HepG2 (cell line): ENCODE data around the gene DCTN3. TPM values are rescaled to one million over a fixed set of nuclear protein-coding genes. Genes with fewer than 3 reads are reported as not detected.

Experiments
- ATAC-seq: fragments of 200-7000 bp; cut with Tn5 transposase; 3 replicates; pipeline ENCODE4 v1.9.1; 2020; ENCODE audit warnings: mild to moderate bottlenecking, moderate library complexity
- BruUV-seq: library from RNA; stranded (reverse); fragments of 400-500 nt; replicated peaks from 2 replicates; lab custom pipeline; 2021; lab: Mats Ljungman, UMichigan
- CTCF ChIA-PET: fragments of 300-600 bp; formaldehyde crosslinking; extraction: SDS; loops from one replicate; lab custom pipeline; 2021; ENCODE audit warnings: low total read pairs, inconsistent platforms, low intra/inter-chr PET ratio; lab: Yijun Ruan, JAX
- POLR2A ChIA-PET: fragments of 350-600 bp; sonication (Branson Sonifier 250); formaldehyde crosslinking; loops from one replicate; lab custom pipeline; 2020; ENCODE audit warnings: antibody characterized with exemption, inconsistent platforms; lab: Yijun Ruan, JAX
- DNase-seq: peaks from one replicate; pipeline ENCODE4 v3.0.0-alpha.2; 2015; ENCODE audit warnings: low spot score
- FAIRE-seq: peaks from 3 replicates; lab custom pipeline; 2011; peaks lifted over from hg19 to GRCh38; lab: Jason Lieb, UNC
- H2AFZ ChIP-seq: one replicate; pipeline ENCODE4 v1.6.1; 2011; ENCODE audit warnings: low read length, inconsistent platforms
- H3K27ac ChIP-seq: fragments of 300-600 bp; 3 replicates; pipeline ENCODE4 v1.8.0; 2011; ENCODE audit warnings: mixed run types, mild to moderate bottlenecking, mixed read lengths, low read length, inconsistent platforms; ENCODE audit not compliant: insufficient read depth; ENCODE audit errors: extremely low read length
- H3K27me3 ChIP-seq, 2 experiments: fragments of 200-600 bp in 1 of 2; 2 replicates in 1 of 2; 3 replicates in 1 of 2; pipeline versions ENCODE4 v1.6.0 to v1.8.0; 2011; ENCODE audit warnings: low read length in 2 of 2, mild to moderate bottlenecking in 2 of 2, moderate library complexity in 2 of 2, inconsistent platforms in 1 of 2; ENCODE audit not compliant: insufficient read depth in 2 of 2, control insufficient read depth in 1 of 2
- H3K36me3 ChIP-seq, 2 experiments: fragments of 200-600 bp in 1 of 2; replicated peaks in 1 of 2; 2 replicates in 1 of 2; 3 replicates in 1 of 2; pipeline versions ENCODE4 v1.5.1 to v1.8.0; 2011; ENCODE audit warnings: low read length in 2 of 2, inconsistent platforms in 1 of 2; ENCODE audit not compliant: insufficient read depth in 2 of 2, control insufficient read depth in 1 of 2
- H3K4me1 ChIP-seq: 2 replicates; pipeline ENCODE4 v1.5.1; 2012; ENCODE audit warnings: low read length, inconsistent platforms; ENCODE audit not compliant: insufficient read depth
- H3K4me2 ChIP-seq: 2 replicates; pipeline ENCODE4 v1.6.0; 2011; ENCODE audit warnings: low read depth, low read length, inconsistent platforms
- H3K4me3 ChIP-seq, 3 experiments: fragments of 200-600 bp in 1 of 3; sonication (generic), shearing (Covaris generic) in 1 of 3; replicated peaks in 1 of 3; 2 replicates each; pipeline ENCODE4 v1.5.1; 2011 to 2016; ENCODE audit warnings: low read length in 3 of 3, inconsistent platforms in 2 of 3, low read depth in 2 of 3, mild to moderate bottlenecking in 2 of 3, control low read depth in 1 of 3, mixed read lengths in 1 of 3; ENCODE audit not compliant: insufficient read depth in 1 of 3
- H3K79me2 ChIP-seq: one replicate; pipeline ENCODE4 v1.6.1; 2011; ENCODE audit warnings: low read length, inconsistent platforms; ENCODE audit not compliant: insufficient read depth
- H3K9ac ChIP-seq: 2 replicates; pipeline ENCODE4 v1.6.0; 2011; ENCODE audit warnings: mild to moderate bottlenecking, low read depth, low read length, inconsistent platforms; ENCODE audit not compliant: insufficient read depth
- H3K9me3 ChIP-seq: 2 replicates; pipeline ENCODE4 v1.5.1; 2012; ENCODE audit warnings: mild to moderate bottlenecking, low read length
- H4K20me1 ChIP-seq: 2 replicates; pipeline ENCODE4 v1.6.0; 2011; ENCODE audit warnings: inconsistent platforms, mild to moderate bottlenecking, low read length, moderate library complexity; ENCODE audit not compliant: insufficient read depth
- MYNN ChIP-seq: sonication (generic); formaldehyde crosslinking; IDR thresholded peaks from 2 replicates; pipeline ENCODE4 v1.4.0; 2020; ENCODE audit warnings: mild to moderate bottlenecking, low read depth, missing genetic modification reagents
- PCBP2 ChIP-seq: fragments of 200-400 bp; formaldehyde crosslinking; optimal IDR thresholded peaks from 2 replicates; pipeline ENCODE3; 2018; ENCODE audit warnings: low read length, low read depth; ENCODE audit not compliant: poor library complexity, severe bottlenecking
- ZFP36L2 ChIP-seq: sonication (generic); formaldehyde crosslinking; IDR thresholded peaks from 2 replicates; pipeline ENCODE4 v1.4.0; 2020; ENCODE audit warnings: missing genetic modification reagents
- WGBS: methylation state at CpG from one replicate; pipeline ENCODE4 v1.1.6; 2017; ENCODE audit warnings: low lambda C conversion rate; 5-methylcytosine and 5-hydroxymethylcytosine counted together
- in situ Hi-C: cut with HindIII; loops from 2 replicates; pipeline ENCODE4 v1.10.0; 2017; ENCODE audit warnings: low pct_unique_long_range_greater_than_20kb; ENCODE audit not compliant: extremely low pct_ligation_motif_present
- intact Hi-C: fragments of 100-400 bp; cut with micrococcal nuclease; formaldehyde crosslinking; loops from one replicate; pipeline ENCODE4 v1.10.0; 2022; ENCODE audit not compliant: unreplicated experiment
- polyA plus RNA-seq, 8 experiments: library from polyadenylated mRNA; depleted of rRNA in 3 of 8; stranded (reverse) in 7 of 8; unstranded in 1 of 8; fragments of >200 nt; fragmentation: Illumina TruSeq in 4 of 8; extraction: Trizol in 4 of 8; gene quantifications; 2 replicates each; pipeline versions ENCODE4 v1.2.1 to v1.2.3, GENCODE V29; 2011 to 2016; ENCODE audit warnings: low read depth in 4 of 8, missing spikeins in 1 of 8, mixed read lengths in 1 of 8; ENCODE audit not compliant: insufficient read depth in 1 of 8
- total RNA-seq, 5 experiments: library from RNA; depleted of rRNA; stranded (reverse); fragments of >200 nt; fragmentation: Illumina TruSeq; extraction: Trizol; gene quantifications; 2 replicates each; pipeline ENCODE4 v1.2.3, GENCODE V29; 2016; ENCODE audit warnings: low read depth in 1 of 5
- TF ChIP-seq, protein P1 (sequence below): sonication (generic); formaldehyde crosslinking; IDR thresholded peaks from 2 replicates; pipeline ENCODE4; 2020; ENCODE audit warnings: missing genetic modification reagents, mild to moderate bottlenecking, borderline replicate concordance

The DCTN3 gene
- total and polyA plus RNA-seq, 2 of the 13 experiments (the other 11 are each of a cell fraction or from before 2014, with no cell fraction given) = 27.4 to 34.5 TPM

DNA sequence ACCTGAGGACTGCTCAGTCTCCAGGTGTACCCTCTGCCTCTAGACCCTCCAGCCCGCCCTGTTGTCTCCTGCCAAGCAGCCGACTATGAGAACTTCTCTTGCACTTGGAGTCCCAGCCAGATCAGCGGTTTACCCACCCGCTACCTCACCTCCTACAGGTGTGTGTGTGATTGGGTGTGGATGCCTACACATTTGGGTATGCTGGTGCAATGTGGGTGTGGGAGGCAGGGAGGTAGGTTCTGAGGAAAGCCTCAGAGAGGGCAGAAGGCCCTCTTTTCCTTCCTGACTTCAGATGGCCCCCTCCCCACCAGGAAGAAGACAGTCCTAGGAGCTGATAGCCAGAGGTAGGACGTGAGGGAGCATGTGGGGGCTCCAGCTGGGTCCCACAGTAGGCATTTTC, 36.7 kb upstream of the DCTN3 start (continued):
- TF ChIP-seq, protein P1, sequence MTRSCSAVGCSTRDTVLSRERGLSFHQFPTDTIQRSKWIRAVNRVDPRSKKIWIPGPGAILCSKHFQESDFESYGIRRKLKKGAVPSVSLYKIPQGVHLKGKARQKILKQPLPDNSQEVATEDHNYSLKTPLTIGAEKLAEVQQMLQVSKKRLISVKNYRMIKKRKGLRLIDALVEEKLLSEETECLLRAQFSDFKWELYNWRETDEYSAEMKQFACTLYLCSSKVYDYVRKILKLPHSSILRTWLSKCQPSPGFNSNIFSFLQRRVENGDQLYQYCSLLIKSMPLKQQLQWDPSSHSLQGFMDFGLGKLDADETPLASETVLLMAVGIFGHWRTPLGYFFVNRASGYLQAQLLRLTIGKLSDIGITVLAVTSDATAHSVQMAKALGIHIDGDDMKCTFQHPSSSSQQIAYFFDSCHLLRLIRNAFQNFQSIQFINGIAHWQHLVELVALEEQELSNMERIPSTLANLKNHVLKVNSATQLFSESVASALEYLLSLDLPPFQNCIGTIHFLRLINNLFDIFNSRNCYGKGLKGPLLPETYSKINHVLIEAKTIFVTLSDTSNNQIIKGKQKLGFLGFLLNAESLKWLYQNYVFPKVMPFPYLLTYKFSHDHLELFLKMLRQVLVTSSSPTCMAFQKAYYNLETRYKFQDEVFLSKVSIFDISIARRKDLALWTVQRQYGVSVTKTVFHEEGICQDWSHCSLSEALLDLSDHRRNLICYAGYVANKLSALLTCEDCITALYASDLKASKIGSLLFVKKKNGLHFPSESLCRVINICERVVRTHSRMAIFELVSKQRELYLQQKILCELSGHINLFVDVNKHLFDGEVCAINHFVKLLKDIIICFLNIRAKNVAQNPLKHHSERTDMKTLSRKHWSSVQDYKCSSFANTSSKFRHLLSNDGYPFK (CRISPR knock-in tag) = no peak
- no peak for TF ChIP-seq MYNN (CRISPR knock-in tag)

DNA sequence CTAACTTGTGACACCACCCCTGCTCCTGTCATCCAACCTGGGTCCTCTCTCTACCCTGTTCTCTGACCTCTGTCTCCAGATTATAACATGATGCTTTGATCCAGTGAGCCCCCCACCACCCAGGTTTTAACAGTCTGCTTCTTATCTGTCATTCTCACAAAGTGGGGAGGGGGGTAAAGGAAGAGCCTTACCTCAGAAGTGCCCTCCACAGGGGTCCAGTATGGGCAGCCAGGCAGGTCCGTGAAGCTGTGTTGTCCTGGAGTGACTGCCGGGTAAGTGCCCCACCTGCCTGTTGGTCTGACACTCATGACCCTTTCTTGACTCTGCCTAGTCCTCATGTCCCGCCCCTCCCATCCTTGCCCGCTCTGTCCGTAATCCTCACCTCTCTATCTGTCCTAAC, 35.1 kb upstream of the DCTN3 start:
- Histone ChIP-seq H3K4me1 (peaks cover 36% of the 10 kb centered on the region), H3K27ac (no peak overlapping the region), H3K9ac (no peak overlapping the region), H4K20me1 (no peaks in the 10 kb centered on the region), H3K9me3 (no peaks in the 10 kb centered on the region), H3K36me3 (no peaks in the 10 kb centered on the region), H3K27me3 (no peaks in the 10 kb centered on the region; a peak in 3 of 5 replicates), H3K79me2 (no peaks in the 10 kb centered on the region)
- DNase-seq (no peak), ATAC-seq (no peak)
- no TSS peak for BruUV-seq
- WGBS = 19% methylated on average over 5 of the region's 5 CpGs
- TF ChIP-seq PCBP2 (no peak), ZFP36L2 (no peak)
- TF ChIP-seq, all 625 proteins: peak for 0
- CTCF ChIA-PET = no interaction called here
- POLR2A ChIA-PET = interaction anchor here (2.3 kb wide), 1 partner anchor 10 kb away, joined by 14 read pairs; the partner anchor contains the start of gene GALT
- no peak overlapping the region for H2AFZ ChIP-seq
- FAIRE-seq = no peak
- in situ Hi-C loops = no loop called here
- no peak overlapping the region for H3K4me3 ChIP-seq
- no peak overlapping the region for H3K4me2 ChIP-seq
- intact Hi-C loops = no loop called here
